HG02885 (cell line): ENCODE data around the gene THSD8.

Experiments
- ATAC-seq: cut with Tn5 transposase; IDR thresholded peaks from one replicate; pipeline ENCODE4 v1.9.1; 2021; ENCODE audit warnings: mild to moderate bottlenecking; ENCODE audit not compliant: unreplicated experiment, poor library complexity

THSD8 gene

GRCh38 chr19:12801466-12802266, at the start of gene THSD8, which contains the start of gene PRDX2:
Gene THSD8, plus strand, starts transcription at chr19:12802069. Its CDS starts 3 bp downstream, at chr19:12802072.
Gene PRDX2, minus strand, starts transcription at chr19:12801800. Its CDS starts 539 bp downstream, at chr19:12801261.
- peak; percentile 59 for ATAC-seq

GRCh38 chr19:12754465-12755196, 47.2 kb upstream of the THSD8 start:
- ATAC-seq = no peak

GRCh38 chr19:12756150-12756883, 45.6 kb upstream of the THSD8 start:
- ATAC-seq = no peak

- no peak for ATAC-seq
Observed at GRCh38 chr19:12757544-12758274, 44.2 kb upstream of the THSD8 start.

- no peak for ATAC-seq
Observed at GRCh38 chr19:12759686-12760085, 42.2 kb upstream of the THSD8 start.

GRCh38 chr19:12763100-12763499, 38.8 kb upstream of the THSD8 start:
- ATAC-seq = no peak

GRCh38 chr19:12764698-12765097, 37.2 kb upstream of the THSD8 start:
- no peak for ATAC-seq

- ATAC-seq = peak; percentile 58
Observed at GRCh38 chr19:12766051-12766521, 35.8 kb upstream of the THSD8 start.

- ATAC-seq = no peak
Observed at GRCh38 chr19:12767150-12767549, 34.7 kb upstream of the THSD8 start.

GRCh38 chr19:12767666-12768065, 34.2 kb upstream of the THSD8 start:
- no peak for ATAC-seq

- no peak for ATAC-seq
Observed at GRCh38 chr19:12769689-12770088, 32.2 kb upstream of the THSD8 start.

GRCh38 chr19:12770922-12771321, 30.9 kb upstream of the THSD8 start:
- no peak for ATAC-seq

GRCh38 chr19:12772323-12772722, 29.5 kb upstream of the THSD8 start:
- no peak for ATAC-seq

- ATAC-seq = no peak
Observed at GRCh38 chr19:12773571-12773970, 28.3 kb upstream of the THSD8 start.

GRCh38 chr19:12774588-12775555, 27.0 kb upstream of the THSD8 start, which contains the start of gene HOOK2:
Gene HOOK2, minus strand, starts transcription at chr19:12775552. Its CDS starts 103 bp downstream, at chr19:12775449.
- ATAC-seq = peak; percentile 8

- ATAC-seq = peak; percentile 37
Observed at GRCh38 chr19:12777217-12778016, 24.5 kb upstream of the THSD8 start.

GRCh38 chr19:12778017-12778904, 23.6 kb upstream of the THSD8 start:
- no peak for ATAC-seq
